ENCODE measurements around the gene LRCH3.

The LRCH3 gene

GRCh38 chr3:197830308-197830966, 39.4 kb downstream of the LRCH3 start:
- no peak for DNase-seq
- no peak overlapping the region for H2BK15ac ChIP-seq (replicated peaks; ENCODE audit: low read depth)
- H3K56ac ChIP-seq (ENCODE audit: low read length) = no peak overlapping the region
- no peak overlapping the region for H2BK120ac ChIP-seq (ENCODE audit: low read depth, low read length)
- H3K79me1 ChIP-seq (ENCODE audit: low read length) = no peaks in the 10 kb centered on the region
- no peaks in the 10 kb centered on the region for H3K4me1 ChIP-seq (ENCODE audit: control insufficient read depth, low read depth, low read length)
- no peaks in the 10 kb centered on the region for H3K27me3 ChIP-seq (ENCODE audit: insufficient read depth, low read length, poor library complexity)
- no peak overlapping the region for H3K4me3 ChIP-seq (ENCODE audit: low read length)
- no peak overlapping the region for H3K4ac ChIP-seq (ENCODE audit: low read depth, low read length)
- no peak overlapping the region for H4K5ac ChIP-seq (ENCODE audit: low read length)
- no peak overlapping the region for H2AK5ac ChIP-seq (ENCODE audit: low read length)
- no CpG with 5 or more reads among the region's 6 CpGs for WGBS (ENCODE audit: extremely low coverage, insufficient coverage, low lambda C conversion rate)
- no peak overlapping the region for H3K27ac ChIP-seq (ENCODE audit: low read depth, low read length)
- no peak overlapping the region for H2BK5ac ChIP-seq (ENCODE audit: low read length)
- H4K8ac ChIP-seq (ENCODE audit: low read depth, low read length) = no peak overlapping the region
- H3K18ac ChIP-seq (ENCODE audit: low read length) = no peak overlapping the region
- H3K36me3 ChIP-seq (ENCODE audit: control insufficient read depth, insufficient read depth, low read length) = peaks cover 6% of the 10 kb centered on the region
- H3K23ac ChIP-seq (ENCODE audit: low read length) = no peak overlapping the region
- H3K79me2 ChIP-seq (ENCODE audit: control insufficient read depth, insufficient read depth, low read length) = no peaks in the 10 kb centered on the region
- H3K4me2 ChIP-seq (ENCODE audit: low read length) = no peak overlapping the region
- no peak overlapping the region for H3K9ac ChIP-seq (ENCODE audit: low read length)

- DNase-seq = no peak
- no peak overlapping the region for H4K8ac ChIP-seq (ENCODE audit: low read depth, low read length)
- no peak overlapping the region for H3K18ac ChIP-seq (ENCODE audit: low read length)
- H3K4me3 ChIP-seq (ENCODE audit: low read length) = no peak overlapping the region
- no peak overlapping the region for H3K23ac ChIP-seq (ENCODE audit: low read length)
- H3K79me1 ChIP-seq (ENCODE audit: low read length) = no peaks in the 10 kb centered on the region
- no peak overlapping the region for H3K56ac ChIP-seq (ENCODE audit: low read length)
- no CpG with 5 or more reads among the region's 8 CpGs for WGBS (ENCODE audit: extremely low coverage, insufficient coverage, low lambda C conversion rate)
- H2AK5ac ChIP-seq (ENCODE audit: low read length) = no peak overlapping the region
- no peaks in the 10 kb centered on the region for H3K4me1 ChIP-seq (ENCODE audit: control insufficient read depth, low read depth, low read length)
- no peak overlapping the region for H4K5ac ChIP-seq (ENCODE audit: low read length)
- H2BK5ac ChIP-seq (ENCODE audit: low read length) = no peak overlapping the region
- no peak overlapping the region for H3K4ac ChIP-seq (ENCODE audit: low read depth, low read length)
- H3K9ac ChIP-seq (ENCODE audit: low read length) = no peak overlapping the region
- no peak overlapping the region for H3K27ac ChIP-seq (ENCODE audit: low read depth, low read length)
- no peak overlapping the region for H3K4me2 ChIP-seq (ENCODE audit: low read length)
- peaks cover 8% of the 10 kb centered on the region for H3K36me3 ChIP-seq (ENCODE audit: control insufficient read depth, insufficient read depth, low read length)
- no peak overlapping the region for H2BK15ac ChIP-seq (replicated peaks; ENCODE audit: low read depth)
- no peaks in the 10 kb centered on the region for H3K79me2 ChIP-seq (ENCODE audit: control insufficient read depth, insufficient read depth, low read length)
- H3K27me3 ChIP-seq (ENCODE audit: insufficient read depth, low read length, poor library complexity) = no peaks in the 10 kb centered on the region
- no peak overlapping the region for H2BK120ac ChIP-seq (ENCODE audit: low read depth, low read length)
Observed at GRCh38 chr3:197830967-197831313, 39.9 kb downstream of the LRCH3 start.

- Histone ChIP-seq H3K27ac (ENCODE audit: low read depth, low read length) (no peak overlapping the region), H3K18ac (ENCODE audit: low read length) (no peak overlapping the region), H2AK5ac (ENCODE audit: low read length) (no peak overlapping the region), H3K4me2 (ENCODE audit: low read length) (no peak overlapping the region), H2BK5ac (ENCODE audit: low read length) (no peak overlapping the region), H4K8ac (ENCODE audit: low read depth, low read length) (no peak overlapping the region), H3K23ac (ENCODE audit: low read length) (no peak overlapping the region), H3K27me3 (ENCODE audit: insufficient read depth, low read length, poor library complexity) (no peaks in the 10 kb centered on the region), H3K79me1 (ENCODE audit: low read length) (no peaks in the 10 kb centered on the region), H3K4me1 (ENCODE audit: control insufficient read depth, low read depth, low read length) (no peaks in the 10 kb centered on the region), H3K56ac (ENCODE audit: low read length) (no peak overlapping the region), H3K9ac (ENCODE audit: low read length) (no peak overlapping the region), H3K4ac (ENCODE audit: low read depth, low read length) (no peak overlapping the region), H4K5ac (ENCODE audit: low read length) (no peak overlapping the region), H2BK120ac (ENCODE audit: low read depth, low read length) (no peak overlapping the region), H3K36me3 (ENCODE audit: control insufficient read depth, insufficient read depth, low read length) (peaks cover 1% of the 10 kb centered on the region), H2BK15ac (replicated peaks; ENCODE audit: low read depth) (no peak overlapping the region), H3K4me3 (ENCODE audit: low read length) (no peak overlapping the region), H3K79me2 (ENCODE audit: control insufficient read depth, insufficient read depth, low read length) (no peaks in the 10 kb centered on the region)
- WGBS (ENCODE audit: extremely low coverage, insufficient coverage, low lambda C conversion rate) = no CpG with 5 or more reads among the region's 8 CpGs
- DNase-seq = no peak
Observed at GRCh38 chr3:197833930-197834715, 43.1 kb downstream of the LRCH3 start.

- Histone ChIP-seq H3K56ac (ENCODE audit: low read length) (no peak overlapping the region), H2BK15ac (replicated peaks; ENCODE audit: low read depth) (no peak overlapping the region), H2AK5ac (ENCODE audit: low read length) (no peak overlapping the region), H3K79me2 (ENCODE audit: control insufficient read depth, insufficient read depth, low read length) (no peaks in the 10 kb centered on the region), H3K9ac (ENCODE audit: low read length) (no peak overlapping the region), H3K4me1 (ENCODE audit: control insufficient read depth, low read depth, low read length) (no peaks in the 10 kb centered on the region), H3K27me3 (ENCODE audit: insufficient read depth, low read length, poor library complexity) (no peaks in the 10 kb centered on the region), H3K4me2 (ENCODE audit: low read length) (no peak overlapping the region), H3K27ac (ENCODE audit: low read depth, low read length) (no peak overlapping the region), H3K36me3 (ENCODE audit: control insufficient read depth, insufficient read depth, low read length) (peaks cover 1% of the 10 kb centered on the region), H3K23ac (ENCODE audit: low read length) (no peak overlapping the region), H2BK5ac (ENCODE audit: low read length) (no peak overlapping the region), H3K79me1 (ENCODE audit: low read length) (no peaks in the 10 kb centered on the region), H3K18ac (ENCODE audit: low read length) (no peak overlapping the region), H3K4me3 (ENCODE audit: low read length) (no peak overlapping the region), H4K8ac (ENCODE audit: low read depth, low read length) (no peak overlapping the region), H4K5ac (ENCODE audit: low read length) (no peak overlapping the region), H2BK120ac (ENCODE audit: low read depth, low read length) (no peak overlapping the region), H3K4ac (ENCODE audit: low read depth, low read length) (no peak overlapping the region)
- no CpG with 5 or more reads among the region's 5 CpGs for WGBS (ENCODE audit: extremely low coverage, insufficient coverage, low lambda C conversion rate)
- DNase-seq = no peak
Observed at GRCh38 chr3:197835509-197835908, 44.5 kb downstream of the LRCH3 start.

- Histone ChIP-seq H3K79me2 (ENCODE audit: control insufficient read depth, insufficient read depth, low read length) (no peaks in the 10 kb centered on the region), H3K4me2 (ENCODE audit: low read length) (no peak overlapping the region), H3K18ac (ENCODE audit: low read length) (no peak overlapping the region), H3K9ac (ENCODE audit: low read length) (no peak overlapping the region), H3K36me3 (ENCODE audit: control insufficient read depth, insufficient read depth, low read length) (peaks cover 1% of the 10 kb centered on the region), H3K79me1 (ENCODE audit: low read length) (no peaks in the 10 kb centered on the region), H4K5ac (ENCODE audit: low read length) (no peak overlapping the region), H2BK5ac (ENCODE audit: low read length) (no peak overlapping the region), H3K27me3 (ENCODE audit: insufficient read depth, low read length, poor library complexity) (no peaks in the 10 kb centered on the region), H4K8ac (ENCODE audit: low read depth, low read length) (no peak overlapping the region), H2BK15ac (replicated peaks; ENCODE audit: low read depth) (no peak overlapping the region), H2AK5ac (ENCODE audit: low read length) (no peak overlapping the region), H3K56ac (ENCODE audit: low read length) (no peak overlapping the region), H3K4me1 (ENCODE audit: control insufficient read depth, low read depth, low read length) (no peaks in the 10 kb centered on the region), H3K4ac (ENCODE audit: low read depth, low read length) (no peak overlapping the region), H3K4me3 (ENCODE audit: low read length) (no peak overlapping the region), H2BK120ac (ENCODE audit: low read depth, low read length) (no peak overlapping the region), H3K27ac (ENCODE audit: low read depth, low read length) (no peak overlapping the region), H3K23ac (ENCODE audit: low read length) (no peak overlapping the region)
- DNase-seq = no peak
Observed at GRCh38 chr3:197836244-197836643, 45.2 kb downstream of the LRCH3 start.

GRCh38 chr3:197837282-197837681, 46.2 kb downstream of the LRCH3 start:
- H4K8ac ChIP-seq (ENCODE audit: low read depth, low read length) = no peak overlapping the region
- no peak overlapping the region for H2BK120ac ChIP-seq (ENCODE audit: low read depth, low read length)
- no peak overlapping the region for H3K4me2 ChIP-seq (ENCODE audit: low read length)
- H3K79me2 ChIP-seq (ENCODE audit: control insufficient read depth, insufficient read depth, low read length) = no peaks in the 10 kb centered on the region
- H3K18ac ChIP-seq (ENCODE audit: low read length) = no peak overlapping the region
- no peak overlapping the region for H3K4ac ChIP-seq (ENCODE audit: low read depth, low read length)
- H3K27ac ChIP-seq (ENCODE audit: low read depth, low read length) = no peak overlapping the region
- no CpG with 5 or more reads among the region's 2 CpGs for WGBS (ENCODE audit: extremely low coverage, insufficient coverage, low lambda C conversion rate)
- no peak overlapping the region for H3K4me3 ChIP-seq (ENCODE audit: low read length)
- no peak overlapping the region for H2BK5ac ChIP-seq (ENCODE audit: low read length)
- peaks cover 5% of the 10 kb centered on the region for H3K36me3 ChIP-seq (ENCODE audit: control insufficient read depth, insufficient read depth, low read length)
- no peaks in the 10 kb centered on the region for H3K27me3 ChIP-seq (ENCODE audit: insufficient read depth, low read length, poor library complexity)
- no peak overlapping the region for H4K5ac ChIP-seq (ENCODE audit: low read length)
- no peak for DNase-seq
- H2AK5ac ChIP-seq (ENCODE audit: low read length) = no peak overlapping the region
- no peaks in the 10 kb centered on the region for H3K4me1 ChIP-seq (ENCODE audit: control insufficient read depth, low read depth, low read length)
- no peak overlapping the region for H3K23ac ChIP-seq (ENCODE audit: low read length)
- H3K9ac ChIP-seq (ENCODE audit: low read length) = no peak overlapping the region
- no peak overlapping the region for H2BK15ac ChIP-seq (replicated peaks; ENCODE audit: low read depth)
- no peak overlapping the region for H3K56ac ChIP-seq (ENCODE audit: low read length)
- no peaks in the 10 kb centered on the region for H3K79me1 ChIP-seq (ENCODE audit: low read length)
